H1 (cell line): ENCODE measurements around the gene ARID1B. TPM values are rescaled to one million over a fixed set of nuclear protein-coding genes. Genes with fewer than 3 reads are reported as not detected.

Source experiments
- BCL11A ChIP-seq, 2 experiments: IDR thresholded peaks; one replicate each; pipeline ENCODE4 v1.6.1; 2011; ENCODE audit warnings: low read depth in 2 of 2, low read length in 2 of 2, mild to moderate bottlenecking in 2 of 2
- JUND ChIP-seq: IDR thresholded peaks from 2 replicates; pipeline ENCODE4 v1.6.1; 2011; ENCODE audit warnings: mild to moderate bottlenecking, improper control_type of control experiment, low read length
- polyA plus RNA-seq, 7 experiments: library from polyadenylated mRNA; depleted of rRNA in 3 of 7; stranded (reverse) in 5 of 7; unstranded in 2 of 7; fragments of >200 nt in 5 of 7; fragments of 200-250 nt in 2 of 7; gene quantifications; 1 replicate in 5 of 7; 2 replicates in 1 of 7; 4 replicates in 1 of 7; pipeline versions ENCODE4 v1.2.1 to v1.2.3, GENCODE V29; 2011 to 2013; ENCODE audit warnings: missing spikeins in 2 of 7, mixed read lengths in 2 of 7
- total RNA-seq: library from RNA; stranded (reverse); fragmentation: NEBNext Ultra II Directional; extraction: Animal tissue kit (Norgen Biotek cat#: 25700); gene quantifications from 2 replicates; pipeline ENCODE4 v1.2.1, GENCODE V29; 2021
- TF ChIP-seq, protein P1 (sequence below): fragments of 300-600 bp; sonication (generic); IDR thresholded peaks from 2 replicates; pipeline ENCODE4 v1.7.1; 2012; ENCODE audit warnings: low read length, moderate library complexity, mild to moderate bottlenecking, inconsistent platforms; ENCODE audit not compliant: insufficient replicate concordance

ARID1B gene
- total and polyA plus RNA-seq, 2 of the 8 experiments (the other 6 are each of a cell fraction or from before 2014, with no cell fraction given) = 24.3 to 70.3 TPM

DNA sequence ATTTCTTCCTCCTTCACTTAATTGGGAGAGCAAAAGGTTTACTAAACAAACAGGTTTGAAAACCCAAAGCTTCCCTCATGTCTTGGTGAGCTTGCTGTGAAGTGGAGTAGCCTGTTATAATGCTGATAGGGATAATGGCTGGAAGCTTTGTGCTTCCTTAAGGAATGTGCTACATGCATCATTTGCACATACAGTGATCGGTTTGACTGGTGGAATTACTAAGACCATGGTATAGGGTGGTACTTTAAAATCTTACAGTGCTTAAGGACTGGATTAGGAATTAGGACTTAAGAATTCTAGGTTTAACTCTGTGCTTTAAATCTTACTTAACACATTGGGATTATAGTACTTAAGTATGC lies 75.7 kb downstream of the ARID1B start (continued):
- TF ChIP-seq, protein P1, sequence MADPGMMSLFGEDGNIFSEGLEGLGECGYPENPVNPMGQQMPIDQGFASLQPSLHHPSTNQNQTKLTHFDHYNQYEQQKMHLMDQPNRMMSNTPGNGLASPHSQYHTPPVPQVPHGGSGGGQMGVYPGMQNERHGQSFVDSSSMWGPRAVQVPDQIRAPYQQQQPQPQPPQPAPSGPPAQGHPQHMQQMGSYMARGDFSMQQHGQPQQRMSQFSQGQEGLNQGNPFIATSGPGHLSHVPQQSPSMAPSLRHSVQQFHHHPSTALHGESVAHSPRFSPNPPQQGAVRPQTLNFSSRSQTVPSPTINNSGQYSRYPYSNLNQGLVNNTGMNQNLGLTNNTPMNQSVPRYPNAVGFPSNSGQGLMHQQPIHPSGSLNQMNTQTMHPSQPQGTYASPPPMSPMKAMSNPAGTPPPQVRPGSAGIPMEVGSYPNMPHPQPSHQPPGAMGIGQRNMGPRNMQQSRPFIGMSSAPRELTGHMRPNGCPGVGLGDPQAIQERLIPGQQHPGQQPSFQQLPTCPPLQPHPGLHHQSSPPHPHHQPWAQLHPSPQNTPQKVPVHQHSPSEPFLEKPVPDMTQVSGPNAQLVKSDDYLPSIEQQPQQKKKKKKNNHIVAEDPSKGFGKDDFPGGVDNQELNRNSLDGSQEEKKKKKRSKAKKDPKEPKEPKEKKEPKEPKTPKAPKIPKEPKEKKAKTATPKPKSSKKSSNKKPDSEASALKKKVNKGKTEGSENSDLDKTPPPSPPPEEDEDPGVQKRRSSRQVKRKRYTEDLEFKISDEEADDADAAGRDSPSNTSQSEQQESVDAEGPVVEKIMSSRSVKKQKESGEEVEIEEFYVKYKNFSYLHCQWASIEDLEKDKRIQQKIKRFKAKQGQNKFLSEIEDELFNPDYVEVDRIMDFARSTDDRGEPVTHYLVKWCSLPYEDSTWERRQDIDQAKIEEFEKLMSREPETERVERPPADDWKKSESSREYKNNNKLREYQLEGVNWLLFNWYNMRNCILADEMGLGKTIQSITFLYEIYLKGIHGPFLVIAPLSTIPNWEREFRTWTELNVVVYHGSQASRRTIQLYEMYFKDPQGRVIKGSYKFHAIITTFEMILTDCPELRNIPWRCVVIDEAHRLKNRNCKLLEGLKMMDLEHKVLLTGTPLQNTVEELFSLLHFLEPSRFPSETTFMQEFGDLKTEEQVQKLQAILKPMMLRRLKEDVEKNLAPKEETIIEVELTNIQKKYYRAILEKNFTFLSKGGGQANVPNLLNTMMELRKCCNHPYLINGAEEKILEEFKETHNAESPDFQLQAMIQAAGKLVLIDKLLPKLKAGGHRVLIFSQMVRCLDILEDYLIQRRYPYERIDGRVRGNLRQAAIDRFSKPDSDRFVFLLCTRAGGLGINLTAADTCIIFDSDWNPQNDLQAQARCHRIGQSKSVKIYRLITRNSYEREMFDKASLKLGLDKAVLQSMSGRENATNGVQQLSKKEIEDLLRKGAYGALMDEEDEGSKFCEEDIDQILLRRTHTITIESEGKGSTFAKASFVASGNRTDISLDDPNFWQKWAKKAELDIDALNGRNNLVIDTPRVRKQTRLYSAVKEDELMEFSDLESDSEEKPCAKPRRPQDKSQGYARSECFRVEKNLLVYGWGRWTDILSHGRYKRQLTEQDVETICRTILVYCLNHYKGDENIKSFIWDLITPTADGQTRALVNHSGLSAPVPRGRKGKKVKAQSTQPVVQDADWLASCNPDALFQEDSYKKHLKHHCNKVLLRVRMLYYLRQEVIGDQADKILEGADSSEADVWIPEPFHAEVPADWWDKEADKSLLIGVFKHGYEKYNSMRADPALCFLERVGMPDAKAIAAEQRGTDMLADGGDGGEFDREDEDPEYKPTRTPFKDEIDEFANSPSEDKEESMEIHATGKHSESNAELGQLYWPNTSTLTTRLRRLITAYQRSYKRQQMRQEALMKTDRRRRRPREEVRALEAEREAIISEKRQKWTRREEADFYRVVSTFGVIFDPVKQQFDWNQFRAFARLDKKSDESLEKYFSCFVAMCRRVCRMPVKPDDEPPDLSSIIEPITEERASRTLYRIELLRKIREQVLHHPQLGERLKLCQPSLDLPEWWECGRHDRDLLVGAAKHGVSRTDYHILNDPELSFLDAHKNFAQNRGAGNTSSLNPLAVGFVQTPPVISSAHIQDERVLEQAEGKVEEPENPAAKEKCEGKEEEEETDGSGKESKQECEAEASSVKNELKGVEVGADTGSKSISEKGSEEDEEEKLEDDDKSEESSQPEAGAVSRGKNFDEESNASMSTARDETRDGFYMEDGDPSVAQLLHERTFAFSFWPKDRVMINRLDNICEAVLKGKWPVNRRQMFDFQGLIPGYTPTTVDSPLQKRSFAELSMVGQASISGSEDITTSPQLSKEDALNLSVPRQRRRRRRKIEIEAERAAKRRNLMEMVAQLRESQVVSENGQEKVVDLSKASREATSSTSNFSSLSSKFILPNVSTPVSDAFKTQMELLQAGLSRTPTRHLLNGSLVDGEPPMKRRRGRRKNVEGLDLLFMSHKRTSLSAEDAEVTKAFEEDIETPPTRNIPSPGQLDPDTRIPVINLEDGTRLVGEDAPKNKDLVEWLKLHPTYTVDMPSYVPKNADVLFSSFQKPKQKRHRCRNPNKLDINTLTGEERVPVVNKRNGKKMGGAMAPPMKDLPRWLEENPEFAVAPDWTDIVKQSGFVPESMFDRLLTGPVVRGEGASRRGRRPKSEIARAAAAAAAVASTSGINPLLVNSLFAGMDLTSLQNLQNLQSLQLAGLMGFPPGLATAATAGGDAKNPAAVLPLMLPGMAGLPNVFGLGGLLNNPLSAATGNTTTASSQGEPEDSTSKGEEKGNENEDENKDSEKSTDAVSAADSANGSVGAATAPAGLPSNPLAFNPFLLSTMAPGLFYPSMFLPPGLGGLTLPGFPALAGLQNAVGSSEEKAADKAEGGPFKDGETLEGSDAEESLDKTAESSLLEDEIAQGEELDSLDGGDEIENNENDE = peak; percentile 97
- TF ChIP-seq BCL11A (IDR thresholded peaks at IDR 0.05; ENCODE audit: low read depth in 2 of 2, low read length in 2 of 2) (peak; percentile 78 to 79), JUND (no peak)
